Prostate gland (tissue), 2 donors: ENCODE measurements around the gene CBARP. TPM values are rescaled to one million over a fixed set of nuclear protein-coding genes. Genes with fewer than 3 reads are reported as not detected.

Experiments used
- DNase-seq: peaks from one replicate; pipeline ENCODE4 v3.0.0-alpha.2; 2019; ENCODE audit warnings: low spot score
- H3K27ac ChIP-seq, 2 donors: fragments of 200-600 bp; sonication (generic); 2 replicates each; pipeline ENCODE4 v1.5.1; 2017 to 2019
- H3K27me3 ChIP-seq: fragments of 200-600 bp; sonication (generic); replicated peaks from 2 replicates; pipeline ENCODE4 v1.5.1; 2019; ENCODE audit not compliant: insufficient read depth
- H3K36me3 ChIP-seq, 2 donors: fragments of 200-600 bp; sonication (generic); 1 replicate in 1 of 2; 2 replicates in 1 of 2; pipeline versions ENCODE4 v1.5.1 to v1.8.1; 2017 to 2019
- H3K4me1 ChIP-seq: fragments of 200-600 bp; sonication (generic); replicated peaks from 2 replicates; pipeline ENCODE4 v1.5.1; 2019
- H3K4me3 ChIP-seq, 2 donors: fragments of 200-600 bp; sonication (generic); 2 replicates each; pipeline ENCODE4 v1.5.1; 2017 to 2019
- H3K9me3 ChIP-seq: fragments of 200-600 bp; sonication (generic); 2 replicates; pipeline ENCODE4 v1.5.1; 2017
- CTCF ChIP-seq, 4 experiments: fragments of 200-600 bp in 2 of 4; fragments of 450-650 bp in 2 of 4; sonication (generic) in 2 of 4; IDR thresholded peaks; 1 replicate in 3 of 4; 2 replicates in 1 of 4; pipeline ENCODE4 v1.5.1; 2016 to 2019; ENCODE audit warnings: antibody characterized with exemption in 4 of 4, mild to moderate bottlenecking in 2 of 4, moderate library complexity in 2 of 4
- POLR2A ChIP-seq: fragments of 450-650 bp; IDR thresholded peaks from one replicate; pipeline ENCODE4 v1.6.1; 2016; ENCODE audit warnings: antibody characterized with exemption, mild to moderate bottlenecking
- POLR2AphosphoS5 ChIP-seq: sonication (generic); formaldehyde crosslinking; IDR thresholded peaks from one replicate; pipeline ENCODE4 v1.6.1; 2017; ENCODE audit warnings: antibody characterized with exemption
- WGBS: methylation state at CpG from one replicate; pipeline ENCODE4 v1.1.5; 2018; 5-methylcytosine and 5-hydroxymethylcytosine counted together
- intact Hi-C: fragments of 100-400 bp; cut with DNase I; formaldehyde crosslinking; loops from one replicate; pipeline ENCODE4 v1.14.2; 2022
- total RNA-seq, 2 donors: library from RNA; depleted of rRNA; stranded (reverse); fragments of >200 nt; gene quantifications; one replicate each; pipeline ENCODE4 v1.1.0, GENCODE V29; 2016

Gene CBARP
- total RNA-seq, 2 donors from 2014 or later = 0.68 to 4.4 TPM

GRCh38 chr19:1268226-1269064, 30.6 kb upstream of the CBARP start:
- WGBS = 51% methylated on average over 40 of the region's 40 CpGs
- no peak for TF ChIP-seq POLR2A
- no peak for TF ChIP-seq POLR2AphosphoS5
- TF ChIP-seq CTCF (IDR thresholded peaks at IDR 0.05) = no peak
- H3K36me3 ChIP-seq = peaks cover 0 to 23% of the 10 kb centered on the region in 2 donors
- intact Hi-C loops = no loop called here
- peak; percentile 30 for DNase-seq
- H3K27ac ChIP-seq = peak overlapping the region; percentile 98 to 100
- H3K4me3 ChIP-seq = peak overlapping the region in 1 of 2 donors; percentile 99
- H3K27me3 ChIP-seq = no peaks in the 10 kb centered on the region
- no peaks in the 10 kb centered on the region for H3K9me3 ChIP-seq
- peaks cover 50% of the 10 kb centered on the region for H3K4me1 ChIP-seq

DNA sequence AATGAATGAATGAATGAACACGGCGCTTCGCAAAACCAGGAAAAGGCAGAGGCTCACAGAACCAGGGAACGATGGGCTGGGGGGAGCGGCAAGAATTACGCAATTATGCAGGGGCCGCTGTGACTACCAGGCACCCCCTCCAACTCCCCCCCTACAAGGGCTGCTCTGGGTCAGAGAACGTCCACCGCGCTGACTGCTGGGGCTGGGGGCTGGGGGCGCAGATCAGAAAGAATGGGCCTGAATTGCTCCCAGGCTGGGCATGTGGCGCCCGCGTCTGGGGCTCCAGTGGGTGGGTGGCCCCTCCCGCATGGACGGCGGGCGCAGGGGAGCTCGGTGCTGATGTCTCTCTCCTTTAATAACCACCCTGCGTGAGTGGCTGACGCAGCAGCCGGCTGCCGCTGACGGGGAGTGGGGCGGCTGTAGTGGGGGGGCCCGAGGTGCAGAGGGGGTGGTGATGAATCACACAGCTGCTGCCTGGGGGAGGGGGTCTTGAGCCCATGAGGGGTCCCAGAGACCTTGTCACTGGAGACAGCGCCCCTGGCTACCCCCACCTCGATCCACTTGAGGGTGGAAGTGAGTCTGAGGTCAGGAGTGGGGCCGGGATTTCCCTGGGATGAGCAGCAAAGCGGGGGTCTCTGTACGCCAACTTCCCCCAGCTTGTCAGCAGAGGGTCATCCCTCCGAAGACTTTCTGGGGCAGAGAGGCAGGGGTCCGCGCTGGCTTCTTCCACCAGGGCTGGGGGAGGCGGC, 29.8 kb upstream of the CBARP start:
- Histone ChIP-seq H3K36me3 (peaks cover 0 to 16% of the 10 kb centered on the region in 2 donors), H3K27me3 (no peaks in the 10 kb centered on the region), H3K4me3 (no peak overlapping the region), H3K27ac (peak overlapping the region; percentile 88 to 98), H3K9me3 (no peaks in the 10 kb centered on the region), H3K4me1 (peaks cover 44% of the 10 kb centered on the region)
- intact Hi-C loops = no loop called here
- 38% methylated on average over 30 of the region's 35 CpGs for WGBS
- no peak for TF ChIP-seq CTCF (IDR thresholded peaks at IDR 0.05)
- TF ChIP-seq POLR2AphosphoS5 = no peak
- DNase-seq = peak; percentile 16

DNA sequence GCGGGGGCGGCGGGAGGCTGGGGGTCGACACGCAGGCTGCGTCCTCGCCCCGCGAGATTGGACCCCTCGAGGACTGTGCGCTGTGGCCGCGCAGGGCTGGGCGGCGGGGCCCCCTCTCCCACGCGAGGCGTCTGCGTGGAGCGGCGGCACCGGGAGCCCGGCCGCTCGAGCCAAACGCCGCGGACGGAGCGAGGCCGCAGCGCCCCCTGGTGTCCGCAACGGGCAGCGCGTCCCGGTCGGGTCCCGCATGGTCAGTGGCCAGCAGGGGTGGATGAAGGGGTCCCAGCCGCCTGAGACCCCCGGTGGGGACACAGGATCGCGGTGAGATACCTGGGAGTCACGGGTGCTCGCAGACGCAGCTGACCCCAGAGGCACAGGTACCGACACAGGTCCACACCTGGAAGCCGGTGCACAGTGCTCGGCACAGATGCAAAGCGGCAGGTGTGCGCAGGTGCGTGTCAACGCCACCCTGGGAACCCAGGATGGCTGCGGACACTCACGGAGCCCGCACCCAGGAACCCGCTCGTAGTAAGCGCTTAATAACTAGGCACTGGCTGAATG, 29.2 kb upstream of the CBARP start:
- Histone ChIP-seq H3K27ac (peak overlapping the region; percentile 82 to 88), H3K4me1 (peaks cover 43% of the 10 kb centered on the region), H3K4me3 (peak overlapping the region; percentile 29 to 51), H3K27me3 (no peaks in the 10 kb centered on the region), H3K36me3 (peaks cover 0 to 11% of the 10 kb centered on the region in 2 donors), H3K9me3 (no peaks in the 10 kb centered on the region)
- TF ChIP-seq POLR2AphosphoS5 = no peak
- TF ChIP-seq CTCF (IDR thresholded peaks at IDR 0.05) = peak; percentile 98 to 100 (median 99)
- intact Hi-C loops = loop anchor here (1.0 kb wide), 1 partner anchor 23 kb away; no protein-coding TSS in a partner anchor
- WGBS = 1% methylated on average over 16 of the region's 59 CpGs
- DNase-seq = peak; percentile 61

GRCh38 chr19:1266129-1266915, 28.5 kb upstream of the CBARP start:
- Histone ChIP-seq H3K27me3 (no peaks in the 10 kb centered on the region), H3K4me3 (peak overlapping the region; percentile 29 to 51), H3K4me1 (peaks cover 44% of the 10 kb centered on the region), H3K27ac (peak overlapping the region; percentile 82 to 88), H3K36me3 (peaks cover 0 to 5% of the 10 kb centered on the region in 2 donors), H3K9me3 (no peaks in the 10 kb centered on the region)
- TF ChIP-seq POLR2AphosphoS5 = peak; percentile 52
- TF ChIP-seq CTCF (IDR thresholded peaks at IDR 0.05) = peak in 1 of 4 experiments; percentile 11
- no peak for TF ChIP-seq POLR2A
- 5% methylated on average over 55 of the region's 84 CpGs for WGBS
- DNase-seq = peak; percentile 73
- intact Hi-C loops = loop anchor here (1.0 kb wide), 1 partner anchor 22 kb away; no protein-coding TSS in a partner anchor
